NCI-H2081 (cell line): ENCODE data around the gene SGMS2.
"Not testable (repeated sequence)": the region's sequence is repeated elsewhere in the genome, so short reads cannot be mapped to it uniquely, and the experiment has no call there.

Experiments
- DNase-seq, 2 experiments: peaks; one replicate each; lab custom pipeline; 2025; lab: John Stamatoyannopoulos, UW

Gene SGMS2

DNA sequence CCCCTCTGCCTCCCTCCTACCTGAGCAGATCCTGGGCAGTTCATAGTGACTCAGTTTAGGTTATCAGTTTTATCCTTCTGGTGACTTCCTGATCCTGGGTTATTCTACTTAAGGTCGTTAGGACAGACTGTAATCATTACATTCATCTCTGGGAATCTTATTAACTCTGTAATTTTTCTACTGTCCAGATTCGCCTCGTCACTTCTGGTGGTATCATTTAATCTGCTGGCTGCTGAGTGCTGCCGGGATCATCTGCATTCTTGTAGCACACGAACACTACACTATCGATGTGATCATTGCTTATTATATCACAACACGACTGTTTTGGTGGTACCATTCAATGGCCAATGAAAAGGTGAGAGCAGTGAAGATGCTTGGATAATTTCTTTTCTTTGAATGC, 83.6 kb downstream of the SGMS2 start:
- no peak for DNase-seq

DNA sequence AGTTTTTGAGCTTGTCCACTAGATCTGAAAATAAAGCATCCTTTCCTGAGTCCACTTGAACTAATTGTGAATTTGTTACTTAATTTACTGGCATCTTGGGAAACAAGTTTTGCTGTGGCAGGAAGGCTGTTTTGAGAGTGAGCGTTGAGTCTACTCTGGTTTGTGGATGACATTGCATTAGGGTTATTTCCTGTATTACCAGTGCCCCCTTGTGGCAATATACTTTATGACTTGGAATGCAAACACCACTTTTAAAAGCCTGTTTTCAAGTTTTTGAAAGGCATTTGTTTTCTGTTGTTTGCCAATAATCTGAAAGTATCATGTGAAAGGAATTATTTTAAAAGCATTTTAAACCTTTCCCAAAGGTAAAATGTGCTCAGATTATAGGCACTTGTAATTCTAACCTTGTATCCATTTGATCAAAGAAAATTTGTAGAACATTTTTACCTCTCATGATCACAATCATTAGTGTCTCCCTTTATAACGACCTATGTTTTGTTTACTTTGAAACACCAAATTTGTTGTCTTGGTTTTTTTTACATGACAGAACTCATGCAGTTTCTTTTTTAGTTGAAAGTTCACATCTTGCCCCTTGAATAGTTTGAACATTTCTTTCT, 88.7 kb downstream of the SGMS2 start:
- peak; percentile 33 to 45 for DNase-seq

DNA sequence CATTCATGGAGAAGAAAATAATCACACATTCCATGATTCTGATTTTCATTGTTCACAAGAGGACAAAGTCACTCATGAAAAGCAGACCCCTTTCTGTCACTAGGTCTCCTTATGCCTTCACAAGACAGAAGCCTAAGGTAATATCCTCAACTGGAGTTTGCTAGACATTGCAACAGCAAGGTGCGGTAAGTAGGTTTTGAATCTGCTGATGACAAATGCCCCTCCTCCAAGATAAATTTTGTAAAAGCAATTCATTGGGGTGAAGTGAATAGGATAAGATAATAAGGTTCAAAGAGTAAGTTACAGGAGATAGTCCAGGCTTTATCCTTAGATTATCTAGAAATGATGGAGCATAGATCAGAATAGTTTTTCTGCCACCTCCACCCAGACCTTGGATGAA, 90.5 kb downstream of the SGMS2 start:
- DNase-seq: no peak

DNA sequence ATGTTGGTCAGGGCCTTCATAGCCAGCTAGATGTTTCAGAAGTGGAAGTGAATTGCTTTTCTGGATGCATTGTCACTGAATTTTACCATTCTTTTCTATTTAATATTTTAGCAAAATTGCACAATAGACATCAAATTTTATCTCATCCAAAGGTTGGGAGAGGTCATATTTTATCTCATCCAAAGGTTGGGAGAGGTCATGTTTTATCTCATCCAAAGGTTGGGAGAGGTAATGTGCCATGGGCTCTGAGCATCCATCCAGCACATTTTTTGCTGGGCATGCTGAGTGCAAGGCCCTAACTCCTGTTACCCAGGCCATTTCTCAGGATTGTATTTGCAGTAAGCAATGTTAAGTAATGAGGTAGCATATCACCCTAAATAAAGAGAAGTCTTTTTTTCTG, 91.9 kb downstream of the SGMS2 start:
- DNase-seq: no peak

DNA sequence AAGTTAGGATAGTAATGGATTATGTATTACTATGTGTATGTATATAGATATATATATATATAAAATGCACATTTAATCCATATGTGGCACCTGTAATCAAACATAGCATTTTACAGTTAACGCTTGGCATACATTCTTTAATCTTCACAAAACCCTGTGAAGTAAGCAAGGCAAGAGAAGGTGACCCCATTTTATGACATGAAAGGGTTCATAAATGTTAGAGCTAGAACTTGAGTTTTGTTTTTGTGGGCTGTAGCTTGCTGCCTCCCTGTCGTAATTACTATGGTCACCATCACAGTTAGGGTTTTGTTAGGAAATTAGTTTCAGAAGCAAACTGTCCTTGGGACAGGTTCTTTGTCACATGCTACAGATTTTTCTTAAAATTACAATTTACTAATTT, 92.8 kb downstream of the SGMS2 start:
- DNase-seq: no peak

DNA sequence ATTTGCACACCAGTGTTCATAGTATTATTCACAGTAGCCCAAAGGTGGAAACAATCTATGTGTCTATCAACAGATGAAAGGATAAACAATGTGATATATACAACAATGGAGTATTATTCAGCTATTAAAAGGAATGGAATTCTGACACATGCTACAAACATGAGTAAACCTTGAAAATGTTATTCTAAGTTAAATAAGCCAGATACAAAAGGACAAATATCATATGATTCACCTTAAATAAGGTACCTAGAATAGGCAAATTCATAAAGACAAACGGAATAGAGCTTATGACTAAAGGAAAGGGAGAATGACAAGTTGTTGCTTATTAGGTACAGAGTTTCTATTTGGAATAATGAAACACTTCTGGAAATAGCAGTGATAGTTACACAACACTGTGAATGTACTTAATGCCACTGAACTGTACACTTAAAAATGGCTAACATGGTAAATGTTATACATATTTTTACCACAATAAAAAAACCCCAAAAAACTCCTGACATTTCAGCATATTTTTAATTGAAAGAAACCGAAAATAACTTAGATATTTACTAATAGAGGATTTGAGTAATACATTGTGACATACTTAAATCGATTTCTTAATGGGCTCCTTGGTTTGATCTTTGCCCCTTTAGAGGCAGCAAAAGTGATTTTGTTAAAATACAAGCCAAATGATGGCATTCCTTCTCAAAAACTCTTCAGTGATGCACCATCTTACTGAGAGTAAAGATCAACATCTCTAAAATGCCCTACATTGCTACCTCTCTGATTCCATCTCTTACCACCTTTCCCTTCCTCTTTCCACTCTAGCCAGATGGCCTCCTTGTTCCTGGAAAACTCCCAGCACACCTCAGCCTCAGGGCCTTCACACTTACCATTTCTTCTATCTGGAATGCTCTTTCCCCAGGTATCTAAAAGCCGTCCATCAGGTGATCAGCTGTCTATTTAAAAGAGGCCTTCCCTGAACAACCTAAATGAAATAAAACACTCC, 98.0 kb downstream of the SGMS2 start:
- no peak for DNase-seq

DNA sequence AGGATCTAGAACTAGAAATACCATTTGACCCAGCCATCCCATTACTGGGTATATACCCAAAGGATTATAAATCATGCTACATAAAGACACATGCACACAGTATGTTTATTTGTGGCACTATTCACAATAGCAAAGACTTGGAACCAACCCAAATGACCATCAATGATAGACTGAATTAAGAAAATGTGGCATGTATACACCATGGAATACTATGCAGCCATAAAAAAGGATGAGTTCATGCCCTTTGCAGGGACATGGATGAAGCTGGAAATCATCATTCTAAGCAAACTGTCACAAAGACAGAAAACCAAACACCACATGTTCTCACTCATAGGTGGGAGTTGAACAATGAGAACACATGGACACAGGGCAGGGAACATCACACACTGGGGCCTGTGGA, 101.0 kb downstream of the SGMS2 start:
- DNase-seq: not testable (repeated sequence)

DNA sequence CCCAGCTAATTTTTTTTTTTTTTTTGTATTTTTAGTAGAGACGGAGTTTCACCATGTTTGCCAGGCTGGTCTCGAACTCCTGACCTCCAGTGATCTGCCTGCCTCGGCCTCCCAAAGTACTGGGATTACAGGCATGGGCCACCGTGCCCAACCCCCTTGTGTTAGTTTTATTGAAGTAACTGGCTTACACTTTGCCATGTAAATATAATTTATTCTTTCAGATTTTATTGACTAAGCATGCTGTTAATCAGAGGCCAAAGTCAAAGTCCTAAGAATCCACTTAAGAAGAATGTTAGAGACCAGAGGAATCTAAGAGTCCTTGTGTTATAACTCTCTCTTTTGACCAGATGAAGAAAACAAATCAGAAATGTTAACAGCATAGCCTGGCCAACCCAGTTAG, 102.1 kb downstream of the SGMS2 start:
- DNase-seq: not testable (repeated sequence)

DNA sequence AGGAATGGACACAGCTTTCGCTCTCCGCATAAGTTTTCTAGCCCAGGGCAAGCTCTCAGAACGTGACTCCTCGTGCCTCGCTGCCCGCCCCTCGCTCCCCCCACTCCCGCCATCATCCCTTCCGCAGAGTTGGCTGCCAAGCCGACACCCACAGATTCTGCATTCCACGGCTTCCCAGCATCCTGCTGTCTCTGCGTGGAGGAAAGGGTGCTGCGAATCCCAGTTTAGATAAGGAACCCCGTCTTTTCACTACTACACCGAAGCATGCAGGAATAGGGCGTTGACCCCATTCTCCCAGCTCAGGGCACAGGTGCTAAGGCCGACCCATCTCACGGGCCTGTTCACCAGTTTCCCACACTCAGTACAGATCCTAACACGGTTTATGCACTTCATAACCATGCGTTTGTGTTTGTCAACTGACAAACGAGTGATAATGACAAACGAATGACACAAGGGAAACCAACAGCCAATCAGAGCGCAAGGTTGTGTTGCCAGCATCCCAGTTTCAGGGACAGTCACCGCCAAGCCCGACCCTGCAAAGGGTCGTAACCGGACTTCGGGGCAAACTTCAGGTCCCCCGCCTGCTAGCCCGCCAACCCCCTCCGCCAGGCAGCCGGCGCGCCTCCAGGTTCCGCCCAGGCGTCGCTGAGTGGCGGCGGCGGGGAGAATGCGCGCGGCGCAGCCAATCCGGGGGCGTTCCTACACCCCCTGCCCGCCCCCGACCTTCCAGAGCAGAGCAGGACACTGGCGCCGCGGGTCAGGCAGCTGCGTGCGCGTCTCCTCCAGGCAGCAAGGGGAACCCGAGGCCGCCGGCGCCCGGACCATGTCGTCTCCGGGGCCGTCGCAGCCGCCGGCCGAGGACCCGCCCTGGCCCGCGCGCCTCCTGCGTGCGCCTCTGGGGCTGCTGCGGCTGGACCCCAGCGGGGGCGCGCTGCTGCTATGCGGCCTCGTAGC, 106.4 kb downstream of the SGMS2 start, which contains the start of gene CYP2U1:
TSS of gene CYP2U1 (plus strand) at position 729 of the 954 bp plus-strand sequence. CDS start at position 824, 95 bp downstream.
- peak; percentile 53 to 77 for DNase-seq

DNA sequence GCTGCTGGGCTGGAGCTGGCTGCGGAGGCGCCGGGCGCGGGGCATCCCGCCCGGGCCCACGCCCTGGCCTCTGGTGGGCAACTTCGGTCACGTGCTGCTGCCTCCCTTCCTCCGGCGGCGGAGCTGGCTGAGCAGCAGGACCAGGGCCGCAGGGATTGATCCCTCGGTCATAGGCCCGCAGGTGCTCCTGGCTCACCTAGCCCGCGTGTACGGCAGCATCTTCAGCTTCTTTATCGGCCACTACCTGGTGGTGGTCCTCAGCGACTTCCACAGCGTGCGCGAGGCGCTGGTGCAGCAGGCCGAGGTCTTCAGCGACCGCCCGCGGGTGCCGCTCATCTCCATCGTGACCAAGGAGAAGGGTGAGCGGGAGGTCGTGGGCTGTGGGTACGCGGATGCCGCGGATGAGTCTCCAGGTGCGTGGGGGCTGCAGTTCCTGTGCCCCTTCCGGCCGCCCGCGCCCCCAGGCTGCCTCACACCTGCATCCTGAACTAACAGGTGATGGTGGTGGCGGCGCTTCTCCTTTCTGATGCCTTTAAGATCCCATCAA, 107.1 kb downstream of the SGMS2 start:
- DNase-seq: peak; percentile 1 to 44

DNA sequence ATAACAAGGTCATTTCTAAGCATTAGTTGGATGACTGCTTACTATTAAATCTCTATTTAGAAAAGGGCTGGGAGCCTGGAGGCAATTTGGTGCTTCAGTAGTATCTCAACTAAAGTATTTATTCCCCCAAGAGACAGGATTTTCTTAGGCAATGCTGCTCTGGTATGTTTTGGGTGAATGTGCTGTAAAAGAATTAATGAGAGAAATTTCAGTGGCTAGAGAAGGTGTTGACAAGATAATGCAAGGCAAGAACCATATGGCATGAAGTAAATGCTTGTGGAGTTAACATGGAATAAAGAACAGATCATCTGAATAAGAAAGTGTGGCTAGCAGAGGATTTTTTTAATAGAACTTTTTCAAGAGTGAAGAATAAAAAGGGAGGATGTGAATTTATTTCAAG, 110.5 kb downstream of the SGMS2 start:
- no peak for DNase-seq

DNA sequence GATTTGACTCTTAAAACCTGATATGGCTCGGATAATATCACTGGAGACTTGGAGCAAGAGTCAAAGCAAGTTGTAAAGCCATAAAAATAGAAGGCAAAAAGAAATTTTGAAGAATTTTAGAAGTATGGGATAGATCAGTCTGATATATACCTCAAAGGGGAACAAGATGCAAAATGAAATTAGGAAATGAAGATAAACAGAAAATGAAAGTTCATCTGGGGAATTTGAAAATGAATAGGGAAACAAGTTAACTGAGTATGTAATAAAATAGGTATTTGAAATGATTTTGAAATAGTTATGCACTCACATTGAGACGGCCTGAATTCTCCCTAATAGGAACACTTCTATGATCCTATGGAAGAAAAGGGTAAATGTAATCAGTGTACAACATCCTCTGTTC, 112.3 kb downstream of the SGMS2 start:
- DNase-seq: no peak

DNA sequence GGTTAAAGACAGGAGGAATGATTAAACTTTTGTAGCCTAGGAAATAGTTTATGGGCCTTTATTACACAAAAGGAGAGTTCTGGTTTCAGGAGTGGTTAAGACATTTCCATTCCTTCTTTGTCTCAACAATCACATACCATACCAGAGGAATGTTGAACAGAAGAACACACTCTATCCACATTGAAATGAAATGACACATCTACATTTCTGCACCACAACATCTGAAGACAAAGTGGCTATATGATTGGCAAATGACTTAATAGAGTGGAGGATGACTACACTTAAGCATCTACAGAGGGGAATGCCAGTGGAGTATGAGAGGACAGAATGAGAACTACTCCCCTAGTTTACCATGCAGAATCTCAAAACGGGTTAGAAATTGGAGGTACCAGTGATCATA, 114.6 kb downstream of the SGMS2 start:
- DNase-seq: no peak

DNA sequence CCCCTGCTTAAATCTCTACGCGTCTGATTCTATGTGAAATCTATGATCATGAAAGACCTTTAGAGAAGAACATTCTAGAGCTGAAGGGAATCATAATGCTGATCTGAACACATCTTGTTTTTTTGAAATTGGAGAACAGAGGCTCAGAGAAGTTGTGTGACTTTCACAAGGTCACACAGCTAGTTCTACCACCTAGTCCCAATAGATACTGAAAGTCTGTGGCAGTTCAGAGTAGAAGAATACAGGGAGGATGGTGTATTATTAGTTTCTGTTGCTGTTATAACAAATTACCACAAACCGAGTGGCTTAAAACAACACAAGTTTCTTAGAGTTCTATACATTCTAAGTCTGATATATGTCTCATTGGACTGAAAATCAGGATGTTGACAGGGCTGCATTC, 121.1 kb downstream of the SGMS2 start:
- no peak for DNase-seq

DNA sequence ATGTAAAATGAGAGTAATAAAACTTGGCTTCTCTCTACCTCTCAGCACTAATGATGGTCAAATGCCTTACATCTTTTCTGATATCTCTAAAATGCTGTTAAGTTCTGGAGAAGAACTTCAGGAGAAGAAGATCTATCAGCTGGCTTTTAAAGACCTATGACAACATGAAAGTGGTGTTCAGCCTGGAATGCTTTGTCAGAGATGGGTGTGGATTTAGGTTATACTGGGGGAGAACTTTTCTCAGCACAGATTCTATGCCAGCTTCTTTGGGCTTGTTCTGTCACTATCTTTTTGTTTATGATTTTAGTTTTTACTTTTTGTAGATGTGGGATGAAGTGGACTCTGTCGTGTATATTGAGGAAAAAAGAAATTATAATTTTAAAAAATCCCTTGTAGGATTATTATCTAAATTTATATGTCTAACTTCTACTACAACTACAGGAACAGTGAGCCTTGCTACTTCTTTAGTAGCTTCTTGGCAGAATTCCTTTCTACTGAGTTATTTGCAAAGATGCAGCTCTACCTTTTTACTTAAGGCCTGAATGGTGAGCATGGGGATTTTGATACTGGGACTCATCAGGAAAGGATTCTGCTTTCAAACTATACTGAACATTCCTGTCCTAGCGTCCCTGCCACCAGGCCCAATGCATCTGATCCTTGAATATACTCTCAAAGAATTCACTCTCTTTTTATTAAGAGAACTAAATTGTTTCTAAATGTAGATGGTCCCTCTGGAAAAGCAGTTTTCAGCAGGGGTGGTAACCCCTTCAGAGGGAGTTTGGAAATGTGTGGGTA, 126.2 kb downstream of the SGMS2 start:
- no peak for DNase-seq

DNA sequence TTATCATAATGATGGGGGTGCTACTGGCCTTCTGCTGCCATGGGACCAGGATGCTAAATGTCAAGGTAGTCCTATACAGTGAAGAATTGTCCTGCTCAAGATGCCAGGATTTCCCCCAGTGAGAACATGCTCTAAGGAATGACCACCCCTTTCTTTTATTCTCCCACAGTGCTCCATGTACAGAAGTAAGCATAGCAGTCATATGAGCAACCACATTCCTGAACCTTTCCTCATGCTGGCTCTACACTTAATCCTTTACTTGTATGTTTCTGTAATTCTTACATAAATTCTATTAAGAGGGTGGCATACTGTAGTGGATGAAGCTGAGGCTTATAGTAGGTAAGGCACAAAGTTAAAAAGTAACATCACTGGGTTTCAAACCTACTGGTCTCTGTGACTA, 126.8 kb downstream of the SGMS2 start:
- DNase-seq: no peak

DNA sequence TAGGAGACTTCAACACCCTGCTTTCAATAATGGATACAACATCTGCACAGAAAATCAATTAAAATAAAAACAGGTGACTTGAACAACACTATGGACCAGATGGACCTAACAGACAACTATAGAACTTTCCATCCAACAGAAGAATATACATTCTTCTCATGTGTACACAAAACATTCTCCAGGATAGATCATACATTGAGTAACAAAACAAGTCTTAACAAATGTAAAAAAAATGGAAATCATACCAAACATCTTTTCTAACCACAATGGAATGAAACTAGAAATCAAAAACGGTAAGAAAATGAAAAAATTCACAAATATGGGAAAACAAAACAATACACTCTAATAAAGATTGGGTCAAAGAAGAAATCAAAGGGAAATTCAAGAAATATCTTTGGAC, 131.3 kb downstream of the SGMS2 start:
- no peak for DNase-seq
